Common myeloid progenitor, CD34-positive (primary cell): ENCODE data around the gene ZNF808.
"Not testable (repeated sequence)": the region's sequence is repeated elsewhere in the genome, so short reads cannot be mapped to it uniquely, and the experiment has no call there.

Experiments
- CTCF ChIA-PET: fragments of 350-600 bp; sonication (Branson Sonifier 250); formaldehyde crosslinking; loops from one replicate; lab custom pipeline; 2021; ENCODE audit warnings: antibody characterized with exemption; lab: Charles Lee
- POLR2A ChIA-PET: fragments of 350-600 bp; sonication (Branson Sonifier 250); formaldehyde crosslinking; loops from one replicate; lab custom pipeline; 2021; ENCODE audit warnings: antibody characterized with exemption; lab: Charles Lee
- DNase-seq, 3 donors: peaks; one replicate each; pipeline versions ENCODE4 v3.0.0 to v3.0.0-alpha.2; 2013
- H3K27ac ChIP-seq, 2 experiments: 1 replicate in 1 of 2; 2 replicates in 1 of 2; pipeline ENCODE4 v1.7.0; 2013; ENCODE audit warnings: inconsistent platforms in 2 of 2, low read length in 2 of 2, mild to moderate bottlenecking in 2 of 2, low read depth in 1 of 2, moderate library complexity in 1 of 2; ENCODE audit not compliant: severe bottlenecking in 2 of 2, insufficient read depth in 1 of 2, poor library complexity in 1 of 2
- H3K27me3 ChIP-seq, 5 experiments: replicated peaks in 2 of 5; 1 replicate in 3 of 5; 2 replicates in 2 of 5; pipeline versions ENCODE4 v1.6.1 to v1.7.0; 2013; ENCODE audit warnings: low read length in 4 of 5, mild to moderate bottlenecking in 2 of 5, moderate library complexity in 2 of 5, inconsistent platforms in 1 of 5; ENCODE audit not compliant: insufficient read depth in 5 of 5, control insufficient read depth in 4 of 5
- H3K36me3 ChIP-seq, 4 experiments: 1 replicate in 2 of 4; 2 replicates in 2 of 4; pipeline versions ENCODE4 v1.6.1 to v1.7.0; 2013; ENCODE audit warnings: low read length in 3 of 4, control low read depth in 1 of 4, mild to moderate bottlenecking in 1 of 4; ENCODE audit not compliant: control insufficient read depth in 4 of 4, insufficient read depth in 4 of 4
- H3K4me1 ChIP-seq, 4 experiments: 1 replicate in 3 of 4; 2 replicates in 1 of 4; pipeline versions ENCODE4 v1.6.1 to v1.7.1; 2013; ENCODE audit warnings: low read length in 3 of 4, mild to moderate bottlenecking in 3 of 4, control low read depth in 1 of 4, inconsistent platforms in 1 of 4, moderate library complexity in 1 of 4; ENCODE audit not compliant: control insufficient read depth in 4 of 4, insufficient read depth in 4 of 4; ENCODE audit errors: control extremely low read depth in 1 of 4
- H3K4me3 ChIP-seq, 7 experiments: 1 replicate in 4 of 7; 2 replicates in 3 of 7; pipeline versions ENCODE4 v1.5.1 to v1.7.0; 2013; ENCODE audit warnings: mild to moderate bottlenecking in 7 of 7, low read length in 6 of 7, moderate library complexity in 6 of 7, inconsistent platforms in 2 of 7, low read depth in 2 of 7, control low read depth in 1 of 7; ENCODE audit not compliant: insufficient read depth in 4 of 7, control insufficient read depth in 1 of 7; ENCODE audit errors: extremely low read depth in 1 of 7
- H3K9me3 ChIP-seq, 5 experiments: 1 replicate in 4 of 5; 2 replicates in 1 of 5; pipeline versions ENCODE4 v1.6.1 to v1.7.1; 2013; ENCODE audit warnings: low read length in 4 of 5, mild to moderate bottlenecking in 2 of 5, inconsistent platforms in 1 of 5, low read depth in 1 of 5, moderate library complexity in 1 of 5; ENCODE audit not compliant: control insufficient read depth in 4 of 5, insufficient read depth in 2 of 5; ENCODE audit errors: control extremely low read depth in 1 of 5
- WGBS: methylation state at CpG from one replicate; pipeline ENCODE4 v1.1.5; 2013; ENCODE audit not compliant: insufficient coverage; 5-methylcytosine and 5-hydroxymethylcytosine counted together

Gene ZNF808

DNA sequence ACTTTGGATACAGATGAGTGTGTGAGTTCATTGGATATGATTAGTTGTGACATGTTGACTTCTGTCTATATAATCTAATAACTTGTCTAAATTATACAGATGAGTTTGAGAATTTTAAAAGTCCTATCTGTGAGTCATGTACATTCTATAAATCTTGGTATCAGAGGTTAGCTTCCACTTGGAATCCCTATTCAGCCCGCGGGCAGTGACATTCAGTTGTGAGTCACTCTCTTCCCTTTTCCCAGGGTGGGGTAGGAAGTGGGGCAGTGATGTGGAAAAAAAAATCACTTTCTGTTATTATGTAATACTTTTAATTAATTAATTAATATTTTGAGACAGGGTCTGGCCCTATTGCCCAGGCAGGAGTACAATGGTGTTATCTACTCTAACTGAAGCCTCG is 33.0 kb upstream of the ZNF808 start:
- Histone ChIP-seq H3K4me1 (peaks cover 0 to 9% (median 0%) of the 10 kb centered on the region in 4 experiments), H3K4me3 (no peak overlapping the region), H3K36me3 (peaks cover 0 to 2% (median 0%) of the 10 kb centered on the region in 4 experiments), H3K27me3 (no peaks in the 10 kb centered on the region), H3K27ac (no peak overlapping the region), H3K9me3 (peaks cover 0 to 44% (median 28%) of the 10 kb centered on the region in 5 experiments)
- CTCF ChIA-PET = no interaction called here
- POLR2A ChIA-PET = interaction anchor here (0.6 kb wide), 1 partner anchor 209 kb away, joined by 4 read pairs; no protein-coding TSS in a partner anchor
- 100% methylated on average over 1 of the region's 3 CpGs for WGBS
- no peak for DNase-seq

DNA sequence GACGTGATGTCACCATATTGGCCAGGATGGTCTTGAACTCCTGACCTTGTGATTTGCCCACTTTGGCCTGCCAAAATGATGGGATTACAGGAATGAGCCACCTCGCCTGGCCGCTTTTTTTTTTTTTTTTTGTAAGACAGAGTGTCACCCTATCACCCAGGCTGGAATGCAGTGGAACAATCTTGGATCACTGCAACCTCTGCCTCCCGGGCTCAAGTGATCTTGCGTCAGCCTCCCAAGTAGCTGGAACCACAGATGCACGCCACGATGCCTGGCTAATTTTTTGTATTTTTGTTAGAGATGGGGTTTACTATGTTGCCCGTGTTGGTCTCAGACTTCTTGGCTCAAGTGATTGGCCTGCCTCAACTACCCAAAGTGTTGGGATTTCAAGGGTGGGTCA is 28.9 kb upstream of the ZNF808 start:
- H3K4me1 ChIP-seq = no peaks in the 10 kb centered on the region
- H3K27me3 ChIP-seq = no peaks in the 10 kb centered on the region
- WGBS = 100% methylated on average over 4 of the region's 8 CpGs
- no peak for DNase-seq
- CTCF ChIA-PET = no interaction called here
- H3K4me3 ChIP-seq = no peak overlapping the region
- POLR2A ChIA-PET = no interaction called here
- H3K36me3 ChIP-seq = peaks cover 0 to 11% (median 0%) of the 10 kb centered on the region in 4 experiments
- H3K27ac ChIP-seq = no peak overlapping the region
- peaks cover 3 to 56% (median 26%) of the 10 kb centered on the region in 5 experiments for H3K9me3 ChIP-seq

DNA sequence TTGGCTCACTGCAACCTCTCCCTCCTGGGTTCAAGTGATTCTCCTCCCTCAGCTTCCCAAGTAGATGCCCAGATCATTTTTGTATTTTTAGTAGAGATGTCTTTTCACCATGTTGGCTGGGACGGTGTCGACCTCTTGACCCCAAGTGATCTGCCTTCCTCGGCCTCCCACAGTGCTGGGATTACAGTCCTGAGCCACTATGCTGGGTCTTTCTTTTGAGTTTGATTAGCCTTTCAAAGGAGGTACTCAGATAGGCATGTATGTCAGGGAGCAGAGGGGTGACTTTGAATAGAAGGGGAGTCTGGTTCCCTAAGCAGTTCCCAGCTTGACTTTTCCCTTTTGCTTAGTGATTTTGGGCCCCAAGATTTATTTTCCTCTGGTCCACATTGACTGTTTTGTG is 27.0 kb upstream of the ZNF808 start:
- peaks cover 3 to 61% (median 24%) of the 10 kb centered on the region in 5 experiments for H3K9me3 ChIP-seq
- CTCF ChIA-PET = not testable (repeated sequence)

DNA sequence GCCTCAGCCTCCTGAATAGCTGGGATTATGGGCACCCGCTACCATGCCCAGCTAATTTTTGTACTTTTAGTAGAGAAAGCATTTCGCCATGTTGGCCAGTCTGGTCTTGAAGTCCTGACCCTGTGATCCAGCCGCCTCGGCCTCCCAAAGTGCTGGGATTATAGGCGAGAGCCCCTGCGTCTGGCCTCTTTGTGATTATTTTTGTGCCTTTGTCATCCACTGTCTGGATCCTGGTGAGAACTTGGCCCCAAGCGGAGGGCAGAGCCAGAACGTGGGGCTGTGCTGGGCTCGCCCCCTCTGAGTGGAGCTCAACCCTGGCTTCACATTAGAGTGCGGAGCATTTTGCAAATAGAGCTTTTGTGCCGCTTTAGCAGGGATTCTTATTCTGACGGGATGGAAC is 26.5 kb upstream of the ZNF808 start:
- H3K27me3 ChIP-seq, H3K27ac ChIP-seq, CTCF ChIA-PET, DNase-seq, H3K4me3 ChIP-seq, POLR2A ChIA-PET, H3K4me1 ChIP-seq: not testable (repeated sequence)
- H3K9me3 ChIP-seq = peaks cover 3 to 66% (median 27%) of the 10 kb centered on the region in 5 experiments
- WGBS = 96% methylated on average over 11 of the region's 12 CpGs
- H3K36me3 ChIP-seq = peaks cover 0 to 14% (median 0%) of the 10 kb centered on the region in 4 experiments

More for the DNA sequence above, 27.0 kb upstream of the ZNF808 start:
- H3K4me3 ChIP-seq, DNase-seq, H3K27ac ChIP-seq, POLR2A ChIA-PET, H3K27me3 ChIP-seq, H3K4me1 ChIP-seq: not testable (repeated sequence)
- WGBS = 83% methylated on average over 3 of the region's 3 CpGs
- H3K36me3 ChIP-seq = peaks cover 0 to 11% (median 0%) of the 10 kb centered on the region in 4 experiments

DNA sequence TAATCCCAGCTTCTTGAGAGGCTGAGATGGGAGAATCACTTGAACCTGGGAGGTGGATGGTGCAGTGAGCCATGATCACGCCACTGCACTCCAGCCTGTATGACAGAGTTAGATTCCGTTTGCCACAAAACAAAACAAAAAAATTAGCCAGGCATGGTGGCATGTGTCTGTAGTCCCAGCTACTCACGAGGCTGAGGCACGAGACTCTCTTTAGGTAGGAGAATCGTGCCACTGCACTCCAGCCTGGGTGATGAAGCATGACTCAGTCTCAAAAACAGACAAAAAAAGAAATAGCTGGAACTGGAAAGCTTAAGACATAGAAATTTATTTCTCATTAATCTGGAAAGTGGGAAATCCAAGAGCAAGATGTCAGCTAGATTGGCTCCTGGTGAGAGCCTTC is 20.2 kb upstream of the ZNF808 start:
- Histone ChIP-seq H3K27me3 (no peaks in the 10 kb centered on the region), H3K36me3 (peaks cover 0 to 25% (median 0%) of the 10 kb centered on the region in 4 experiments), H3K9me3 (peaks cover 2 to 67% (median 34%) of the 10 kb centered on the region in 5 experiments), H3K4me1 (no peaks in the 10 kb centered on the region), H3K27ac (no peak overlapping the region), H3K4me3 (no peak overlapping the region)
- CTCF ChIA-PET = no interaction called here
- no peak for DNase-seq
- POLR2A ChIA-PET = no interaction called here
- 95% methylated on average over 5 of the region's 5 CpGs for WGBS

DNA sequence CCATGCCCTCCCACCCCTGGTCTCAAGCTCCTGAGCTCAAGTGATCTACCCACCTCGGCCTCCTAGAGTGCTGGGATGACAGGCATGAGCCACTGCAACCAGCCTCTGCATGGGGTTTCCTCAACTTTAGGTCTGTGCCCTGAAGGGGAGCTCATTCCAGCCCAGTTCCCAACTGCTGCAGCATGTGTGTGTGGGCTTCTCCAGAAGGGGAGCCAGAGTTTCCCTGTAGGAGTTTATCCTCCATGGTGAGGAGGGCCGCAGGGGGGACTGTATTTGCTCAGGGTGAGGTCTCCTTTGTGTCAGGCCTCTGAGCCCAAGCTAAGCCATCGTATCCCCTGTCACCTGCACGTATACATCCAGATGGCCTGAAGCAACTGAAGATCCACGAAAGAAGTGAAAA is 11.3 kb upstream of the ZNF808 start:
- Histone ChIP-seq H3K4me3 (no peak overlapping the region), H3K27ac (no peak overlapping the region), H3K27me3 (no peaks in the 10 kb centered on the region), H3K9me3 (peaks cover 0 to 48% (median 39%) of the 10 kb centered on the region in 5 experiments), H3K4me1 (no peaks in the 10 kb centered on the region), H3K36me3 (peaks cover 0 to 5% (median 0%) of the 10 kb centered on the region in 4 experiments)
- no peak for DNase-seq
- POLR2A ChIA-PET = no interaction called here
- CTCF ChIA-PET = no interaction called here
- 84% methylated on average over 2 of the region's 5 CpGs for WGBS

DNA sequence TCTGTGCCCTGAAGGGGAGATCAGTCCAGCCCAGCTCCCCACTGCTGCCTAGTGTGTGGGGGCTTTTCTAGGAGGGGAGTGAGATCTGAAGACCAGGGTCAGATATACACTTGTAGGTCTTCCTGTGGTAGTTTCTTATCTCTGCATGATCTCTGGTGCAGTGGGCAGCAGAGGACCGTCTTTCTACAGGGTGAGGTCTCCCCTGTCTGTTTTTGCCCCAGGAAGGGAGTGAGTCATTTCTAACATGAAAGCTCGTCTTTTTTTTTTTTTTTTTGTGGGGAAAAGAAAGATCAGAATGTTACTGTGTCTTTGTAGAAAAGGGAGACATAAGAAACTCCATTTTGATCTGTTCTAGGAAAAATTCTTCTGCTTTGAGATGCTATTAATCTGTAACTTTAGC is 8.8 kb upstream of the ZNF808 start:
- peaks cover 0 to 36% (median 34%) of the 10 kb centered on the region in 5 experiments for H3K9me3 ChIP-seq
- CTCF ChIA-PET = no interaction called here
- no peak overlapping the region for H3K27ac ChIP-seq
- POLR2A ChIA-PET = no interaction called here
- no peak overlapping the region for H3K4me3 ChIP-seq
- WGBS = 60% methylated on average over 1 of the region's 2 CpGs
- H3K4me1 ChIP-seq = no peaks in the 10 kb centered on the region
- no peak for DNase-seq
- no peaks in the 10 kb centered on the region for H3K36me3 ChIP-seq
- H3K27me3 ChIP-seq = no peaks in the 10 kb centered on the region
